K562 (cell line): ENCODE measurements around the gene UFC1. TPM values are rescaled to one million over a fixed set of nuclear protein-coding genes. Genes with fewer than 3 reads are reported as not detected.

Source experiments
- ATAC-seq: fragments of 200-7000 bp; cut with Tn5 transposase; 3 replicates; pipeline ENCODE4 v1.9.1; 2020; ENCODE audit warnings: moderate library complexity
- BruUV-seq: library from RNA; stranded (reverse); fragments of 400-500 nt; replicated peaks from 2 replicates; lab custom pipeline; 2021; lab: Mats Ljungman, UMichigan
- CTCF ChIA-PET: fragments of 300-600 bp; formaldehyde crosslinking; extraction: SDS; loops from one replicate; lab custom pipeline; 2021; ENCODE audit warnings: low intra/inter-chr PET ratio; lab: Yijun Ruan, JAX
- POLR2A ChIA-PET: fragments of 300-600, 350-650 bp; sonication (Branson Sonifier 250); formaldehyde crosslinking; extraction: SDS; loops from one replicate; lab custom pipeline; 2021; ENCODE audit warnings: antibody characterized with exemption, inconsistent platforms; lab: Yijun Ruan, JAX
- DNase-seq, 4 experiments: peaks; one replicate each; pipeline versions ENCODE4 v3.0.0 to v3.0.0-alpha.2; 2011 to 2018; ENCODE audit warnings: low spot score in 3 of 4, mixed read lengths in 3 of 4; ENCODE audit errors: extremely low read depth in 1 of 4
- FAIRE-seq: peaks from 2 replicates; lab custom pipeline; 2011; peaks lifted over from hg19 to GRCh38; lab: Jason Lieb, UNC
- H2AFZ ChIP-seq: 2 replicates; pipeline ENCODE4 v1.6.0; 2011; ENCODE audit warnings: low read depth, low read length, control low read depth, inconsistent platforms
- H3K27ac ChIP-seq: fragments of 200-600 bp; 3 replicates; pipeline ENCODE4 v1.8.0; 2011; ENCODE audit warnings: low read depth, mild to moderate bottlenecking, control low read depth, inconsistent platforms, low read length, moderate library complexity, mixed read lengths; ENCODE audit errors: extremely low read depth
- H3K27me3 ChIP-seq, 2 experiments: fragments of 300-600 bp in 1 of 2; 2 replicates in 1 of 2; 3 replicates in 1 of 2; pipeline versions ENCODE4 v1.6.0 to v1.8.0; 2011; ENCODE audit warnings: inconsistent platforms in 2 of 2, low read length in 2 of 2, mild to moderate bottlenecking in 1 of 2, mixed read lengths in 1 of 2, moderate library complexity in 1 of 2; ENCODE audit not compliant: control insufficient read depth in 2 of 2, insufficient read depth in 2 of 2
- H3K36me3 ChIP-seq: fragments of 300-600 bp; 3 replicates; pipeline ENCODE4 v1.8.0; 2011; ENCODE audit warnings: mild to moderate bottlenecking, low read length, inconsistent platforms; ENCODE audit not compliant: control insufficient read depth, insufficient read depth
- H3K4me1 ChIP-seq, 2 experiments: fragments of 200-600 bp in 1 of 2; replicated peaks in 1 of 2; 2 replicates in 1 of 2; 3 replicates in 1 of 2; pipeline versions ENCODE4 v1.5.1 to v1.8.0; 2011; ENCODE audit warnings: inconsistent platforms in 2 of 2, low read length in 2 of 2, mild to moderate bottlenecking in 1 of 2, mixed read lengths in 1 of 2, moderate library complexity in 1 of 2; ENCODE audit not compliant: control insufficient read depth in 2 of 2, insufficient read depth in 2 of 2
- H3K4me2 ChIP-seq: 2 replicates; pipeline ENCODE4 v1.6.1; 2011; ENCODE audit warnings: low read length, control low read depth, inconsistent platforms, mixed read lengths; ENCODE audit not compliant: insufficient read depth
- H3K4me3 ChIP-seq: fragments of 200-600 bp; sonication (generic), shearing (Covaris generic); 2 replicates; pipeline ENCODE4 v1.5.1; 2016; ENCODE audit warnings: control low read depth, inconsistent platforms
- H3K79me2 ChIP-seq: fragments of 200-600 bp; 3 replicates; pipeline ENCODE4 v1.8.0; 2011; ENCODE audit warnings: low read length, inconsistent platforms; ENCODE audit not compliant: control insufficient read depth, insufficient read depth
- H3K9ac ChIP-seq, 2 experiments: 2 replicates each; pipeline versions ENCODE4 v1.6.0 to v1.6.1; 2011; ENCODE audit warnings: low read depth in 2 of 2, low read length in 2 of 2, control low read depth in 1 of 2, inconsistent platforms in 1 of 2, mild to moderate bottlenecking in 1 of 2, mixed read lengths in 1 of 2; ENCODE audit not compliant: insufficient read depth in 1 of 2
- H3K9me1 ChIP-seq: one replicate; pipeline ENCODE4 v1.6.0; 2011; ENCODE audit warnings: inconsistent platforms, mild to moderate bottlenecking, low read length, moderate library complexity; ENCODE audit not compliant: control insufficient read depth, insufficient read depth
- H3K9me3 ChIP-seq: replicated peaks from 2 replicates; pipeline ENCODE4 v1.5.1; 2011; ENCODE audit warnings: low read depth, low read length, inconsistent platforms; ENCODE audit not compliant: control insufficient read depth, insufficient read depth
- H4K20me1 ChIP-seq: replicated peaks from 2 replicates; pipeline ENCODE4 v1.6.1; 2011; ENCODE audit warnings: low read length, inconsistent platforms, mixed read lengths; ENCODE audit not compliant: control insufficient read depth, insufficient read depth
- DEAF1 ChIP-seq: fragments of 450-650 bp; formaldehyde crosslinking; IDR thresholded peaks from 2 replicates; pipeline ENCODE4 v1.4.0; 2020; ENCODE audit warnings: mild to moderate bottlenecking, moderate library complexity
- ETV1 ChIP-seq: fragments of 450-650 bp; conservative IDR thresholded peaks from 2 replicates; pipeline ENCODE4 v1.6.1; 2016; ENCODE audit warnings: missing genetic modification characterization, control low read depth, low read depth, missing compliant biosample characterization
- ETV6 ChIP-seq, 3 experiments: fragments of 150-350 bp in 1 of 3; sonication (generic) in 1 of 3; formaldehyde crosslinking in 1 of 3; IDR thresholded peaks; 2 replicates each; pipeline versions ENCODE4 v1.6.1 to v1.8.0; 2014 to 2022; ENCODE audit warnings: borderline replicate concordance in 2 of 3, low read depth in 2 of 3, antibody characterized with exemption in 1 of 3, low read length in 1 of 3, mild to moderate bottlenecking in 1 of 3, missing genetic modification reagents in 1 of 3
- MNT ChIP-seq, 2 experiments: fragments of 450-650 bp; conservative IDR thresholded peaks; 2 replicates each; pipeline ENCODE4 v1.6.1; 2017; ENCODE audit warnings: mild to moderate bottlenecking in 2 of 2, moderate library complexity in 2 of 2
- NFIC ChIP-seq: fragments of 450-650 bp; IDR thresholded peaks from 2 replicates; pipeline ENCODE4 v1.6.1; 2017; ENCODE audit warnings: mild to moderate bottlenecking, inconsistent platforms
- PRDM10 ChIP-seq: fragments of 450-650 bp; IDR thresholded peaks from 2 replicates; pipeline ENCODE4 v1.6.1; 2018; ENCODE audit not compliant: partially characterized antibody
- RBM14 ChIP-seq: fragments of 200-400 bp; formaldehyde crosslinking; IDR thresholded peaks from 2 replicates; pipeline ENCODE4 v1.6.1; 2018; ENCODE audit warnings: low read depth, mild to moderate bottlenecking, low read length, moderate library complexity, borderline replicate concordance; ENCODE audit not compliant: insufficient read depth
- TFAP4 ChIP-seq: sonication (generic); formaldehyde crosslinking; IDR thresholded peaks from 2 replicates; pipeline ENCODE4 v1.8.0; 2022; ENCODE audit warnings: missing genetic modification reagents, mild to moderate bottlenecking, moderate library complexity, borderline replicate concordance
- VEZF1 ChIP-seq: fragments of 200-800 bp; sonication (Bioruptor generic); IDR thresholded peaks from 2 replicates; pipeline ENCODE4 v1.6.1; 2017; ENCODE audit warnings: missing genetic modification characterization, missing compliant biosample characterization
- WGBS: fragments of 100-300 bp; shearing (Covaris generic); methylation state at CpG from one replicate; pipeline ENCODE4 v1.1.6; 2016; ENCODE audit warnings: low coverage, mixed read lengths; ENCODE audit not compliant: insufficient coverage; ENCODE audit errors: missing lambda C conversion rate; 5-methylcytosine and 5-hydroxymethylcytosine counted together
- in situ Hi-C: fragments of 300-500 bp; cut with MboI; formaldehyde crosslinking; loops from 4 replicates; pipeline ENCODE4 v1.15.0; 2018; ENCODE audit warnings: inconsistent platforms, mixed read lengths
- intact Hi-C: fragments of 100-400 bp; cut with micrococcal nuclease; formaldehyde crosslinking; loops from 2 replicates; pipeline ENCODE4 v1.14.2; 2022
- polyA plus RNA-seq, 8 experiments: library from polyadenylated mRNA; depleted of rRNA in 4 of 8; stranded (reverse) in 5 of 8; unstranded in 3 of 8; fragments of >200 nt; fragmentation: Nextera tagmentation in 2 of 8; fragmentation: Illumina TruSeq in 1 of 8; extraction: Ambion mirVana in 2 of 8; extraction: Trizol in 1 of 8; gene quantifications; 2 replicates each; pipeline versions ENCODE4 v1.2.1 to v1.2.3, GENCODE V29; 2011 to 2014; ENCODE audit warnings: inconsistent platforms in 1 of 8, missing spikeins in 1 of 8
- total RNA-seq, 7 experiments: library from RNA; depleted of rRNA in 6 of 7; stranded (reverse); fragments of >200 nt in 6 of 7; fragmentation: Illumina TruSeq in 2 of 7; extraction: Trizol in 2 of 7; gene quantifications; 2 replicates each; pipeline versions ENCODE4 v1.2.1 to v1.2.3, GENCODE V29; 2011 to 2021; ENCODE audit warnings: low replicate concordance in 1 of 7

UFC1 gene
- total and polyA plus RNA-seq, 9 of the 15 experiments (the other 6 are each of a cell fraction or from before 2014, with no cell fraction given), result 92.8 to 220 (median 161) TPM

- H3K36me3 ChIP-seq, result no peaks in the 10 kb centered on the region
- in situ Hi-C loops (no loop called here), intact Hi-C loops (no loop called here)
- H3K4me1 ChIP-seq, result peaks cover 20 to 38% of the 10 kb centered on the region in 2 experiments
- H3K4me3 ChIP-seq, result no peak overlapping the region
- H2AFZ ChIP-seq, result peak overlapping the region; percentile 76
- H3K9me1 ChIP-seq, result no peaks in the 10 kb centered on the region
- no peak overlapping the region for H3K9ac ChIP-seq
- ATAC-seq (no peak; the same call in 2 of the 3 replicates), FAIRE-seq (no peak)
- H3K9me3 ChIP-seq, result no peaks in the 10 kb centered on the region
- TF ChIP-seq VEZF1 (CRISPR knock-in tag) (peak; percentile 91), ETV1 (tag) (peak; percentile 20; the same call in 1 of the 2 replicates), DEAF1 (CRISPR knock-in tag) (no peak), ETV6 (IDR thresholded peaks at IDR 0.05; ENCODE audit: borderline replicate concordance in 1 of 2, low read depth in 2 of 2, low read length in 1 of 2) (0 out of 4 replicates have a peak, but pooled peaks of 1 of the 2 experiments have one; percentile 21), ETV6 (CRISPR knock-in tag; IDR thresholded peaks at IDR 0.05; ENCODE audit: borderline replicate concordance) (no peak), RBM14 (no peak), TFAP4 (peak; percentile 41; the same call in 1 of the 2 replicates), NFIC (peak; percentile 51), MNT (conservative IDR thresholded peaks at IDR 0.05) (0 out of 4 replicates have a peak, but pooled peaks of 1 of the 2 experiments have one; percentile 37), PRDM10 (peak; percentile 90)
- TF ChIP-seq, all 486 proteins: peak for 7
- no peaks in the 10 kb centered on the region for H4K20me1 ChIP-seq
- ChIA-PET POLR2A (no interaction called here), CTCF (no interaction called here)
- H3K79me2 ChIP-seq, result no peaks in the 10 kb centered on the region
- 11% methylated on average over 3 of the region's 3 CpGs for WGBS
- no peaks in the 10 kb centered on the region for H3K27me3 ChIP-seq
- no peak overlapping the region for H3K4me2 ChIP-seq
- BruUV-seq, result no TSS peak
- peak in 2 of 4 experiments; percentile 38 to 59 for DNase-seq
- no peak overlapping the region for H3K27ac ChIP-seq
Observed at GRCh38 chr1:161185282-161185682, 31.5 kb downstream of the UFC1 start.
